B cell (primary cell): ENCODE data around the gene RCOR3. TPM values are rescaled to one million over a fixed set of nuclear protein-coding genes. Genes with fewer than 3 reads are reported as not detected.

Source experiments
- ATAC-seq: fragments of 200-7000 bp; cut with Tn5 transposase; one replicate; pipeline ENCODE4 v1.10.0; 2021; ENCODE audit warnings: low read depth, mild to moderate bottlenecking, moderate number of reproducible peaks, moderate library complexity
- CTCF ChIA-PET: fragments of 350-600 bp; sonication (Branson Sonifier 250); formaldehyde crosslinking; loops from one replicate; lab custom pipeline; 2021; ENCODE audit warnings: antibody characterized with exemption, inconsistent platforms; lab: Charles Lee
- POLR2A ChIA-PET: fragments of 350-600 bp; sonication (Branson Sonifier 250); formaldehyde crosslinking; loops from one replicate; lab custom pipeline; 2021; ENCODE audit warnings: antibody characterized with exemption; lab: Charles Lee
- DNase-seq: peaks from one replicate; pipeline ENCODE4 v3.0.0; 2013
- H2AFZ ChIP-seq: 2 replicates; pipeline ENCODE4 v1.6.1; 2012; ENCODE audit warnings: mild to moderate bottlenecking, low read depth, low read length; ENCODE audit not compliant: insufficient read depth, poor library complexity, severe bottlenecking
- H3K27ac ChIP-seq, 2 donors: 1 replicate in 1 of 2; 2 replicates in 1 of 2; pipeline ENCODE4 v1.5.1; 2012 to 2013; ENCODE audit warnings: low read length in 2 of 2, mild to moderate bottlenecking in 2 of 2, moderate library complexity in 1 of 2
- H3K27me3 ChIP-seq, 4 experiments: fragments of 200-600 bp in 1 of 4; sonication (generic) in 1 of 4; replicated peaks in 1 of 4; 1 replicate in 2 of 4; 2 replicates in 2 of 4; pipeline versions ENCODE4 v1.6.1 to v1.7.0; 2013 to 2016; ENCODE audit warnings: low read length in 3 of 4, mild to moderate bottlenecking in 2 of 4, mixed read lengths in 1 of 4, moderate library complexity in 1 of 4; ENCODE audit not compliant: insufficient read depth in 4 of 4, control insufficient read depth in 3 of 4; ENCODE audit errors: control extremely low read depth in 1 of 4
- H3K36me3 ChIP-seq, 2 experiments: replicated peaks in 1 of 2; 1 replicate in 1 of 2; 2 replicates in 1 of 2; pipeline versions ENCODE4 v1.6.1 to v1.7.1; 2013; ENCODE audit warnings: low read length in 1 of 2; ENCODE audit not compliant: insufficient read depth in 2 of 2, control insufficient read depth in 1 of 2; ENCODE audit errors: control extremely low read depth in 1 of 2, extremely low read depth in 1 of 2
- H3K4me1 ChIP-seq, 2 donors: fragments of 200-600 bp in 1 of 2; sonication (generic) in 1 of 2; 1 replicate in 1 of 2; 2 replicates in 1 of 2; pipeline versions ENCODE4 v1.5.1 to v1.6.1; 2013 to 2017; ENCODE audit warnings: low read length in 2 of 2; ENCODE audit not compliant: control insufficient read depth in 2 of 2, insufficient read depth in 2 of 2
- H3K4me2 ChIP-seq: replicated peaks from 2 replicates; pipeline ENCODE3; 2012; ENCODE audit warnings: mild to moderate bottlenecking, low read depth, low read length; ENCODE audit not compliant: poor library complexity, severe bottlenecking
- H3K4me3 ChIP-seq, 5 experiments: fragments of 200-600 bp in 1 of 5; sonication (generic) in 1 of 5; 1 replicate in 3 of 5; 2 replicates in 2 of 5; pipeline versions ENCODE4 v1.5.1 to v1.7.0; 2011 to 2016; ENCODE audit warnings: low read length in 4 of 5, mild to moderate bottlenecking in 4 of 5, low read depth in 2 of 5, control low read depth in 1 of 5, moderate library complexity in 1 of 5; ENCODE audit not compliant: insufficient read depth in 1 of 5; ENCODE audit errors: control extremely low read depth in 1 of 5, extremely low read depth in 1 of 5
- H3K79me2 ChIP-seq: fragments of 200-600 bp; sonication (generic); one replicate; pipeline ENCODE4 v1.6.0; 2016; ENCODE audit warnings: low read length; ENCODE audit not compliant: control insufficient read depth, insufficient read depth
- H3K9ac ChIP-seq: fragments of 200-600 bp; sonication (generic); 2 replicates; pipeline ENCODE4 v1.6.1; 2017; ENCODE audit warnings: mild to moderate bottlenecking, low read length, moderate library complexity
- H3K9me3 ChIP-seq, 3 donors: one replicate each; pipeline versions ENCODE4 v1.6.1 to v1.7.1; 2013; ENCODE audit warnings: low read length in 2 of 3; ENCODE audit not compliant: control insufficient read depth in 2 of 3, insufficient read depth in 1 of 3; ENCODE audit errors: control extremely low read depth in 1 of 3
- H4K20me1 ChIP-seq: 2 replicates; pipeline ENCODE4 v1.6.0; 2012; ENCODE audit warnings: mild to moderate bottlenecking, low read length; ENCODE audit not compliant: insufficient read depth, control insufficient read depth, poor library complexity, severe bottlenecking
- H3K27ac Mint-ChIP-seq: one replicate; pipeline ENCODE4 v1.8.0; 2021; ENCODE audit warnings: mixed read lengths
- H3K27me3 Mint-ChIP-seq: one replicate; pipeline ENCODE4 v1.8.0; 2021; ENCODE audit warnings: mixed read lengths
- H3K4me1 Mint-ChIP-seq: one replicate; pipeline ENCODE4 v1.8.0; 2021; ENCODE audit warnings: mixed read lengths
- H3K4me3 Mint-ChIP-seq: one replicate; pipeline ENCODE4 v1.8.0; 2021; ENCODE audit warnings: mixed read lengths
- H3K9me3 Mint-ChIP-seq: one replicate; pipeline ENCODE4 v1.8.0; 2022; ENCODE audit warnings: mixed read lengths; ENCODE audit not compliant: insufficient read depth
- CTCF ChIP-seq: fragments of 200-600 bp; IDR thresholded peaks from one replicate; pipeline ENCODE4 v1.8.0; 2022; ENCODE audit warnings: antibody characterized with exemption, mild to moderate bottlenecking
- EZH2 ChIP-seq: IDR thresholded peaks from 2 replicates; pipeline ENCODE4 v1.6.1; 2012; ENCODE audit warnings: borderline replicate concordance, low read depth, mild to moderate bottlenecking, moderate library complexity, low read length; ENCODE audit not compliant: insufficient read depth, poor library complexity, severe bottlenecking
- WGBS: methylation state at CpG from one replicate; pipeline ENCODE4 v1.1.5; 2013; ENCODE audit warnings: missing lambda C conversion rate; ENCODE audit not compliant: insufficient coverage; 5-methylcytosine and 5-hydroxymethylcytosine counted together
- intact Hi-C: fragments of 100-400 bp; cut with micrococcal nuclease; formaldehyde crosslinking; loops from one replicate; pipeline ENCODE4 v1.10.0; 2022
- polyA plus RNA-seq: library from polyadenylated mRNA; depleted of rRNA; stranded (reverse); fragments of >200 nt; gene quantifications from 2 replicates; pipeline ENCODE4 v1.2.3, GENCODE V29; 2012
- total RNA-seq, 2 donors: library from RNA; stranded (reverse); fragments of 120-200 nt in 1 of 2; gene quantifications; 1 replicate in 1 of 2; 2 replicates in 1 of 2; pipeline versions ENCODE4 v1.2.3 to v1.2.4, GENCODE V29; 2013 to 2022

The RCOR3 gene
- total and polyA plus RNA-seq, 2 donors (not counting 1 experiment from before 2014, with no cell fraction given), result 42.7 to 120 TPM

- ATAC-seq (no peak), DNase-seq (no peak)
- H3K4me1 ChIP-seq, result peaks cover 27 to 28% of the 10 kb centered on the region in 2 donors
- 71% methylated on average over 3 of the region's 5 CpGs for WGBS
- intact Hi-C loops, result no loop called here
- ChIA-PET POLR2A (no interaction called here), CTCF (interaction anchor here (1.5 to 6.0 kb wide), 4 partner anchors 21 to 34 kb away, joined by 5 to 88 read pairs (median 14); no protein-coding TSS in a partner anchor)
- H3K9me3 Mint-ChIP-seq, result no peaks in the 10 kb centered on the region
- no peaks in the 10 kb centered on the region for H3K27me3 ChIP-seq
- H2AFZ ChIP-seq, result no peak overlapping the region
- H3K27ac Mint-ChIP-seq, result no peak overlapping the region
- H3K4me1 Mint-ChIP-seq, result peaks cover 36% of the 10 kb centered on the region
- H3K4me3 ChIP-seq, result no peak overlapping the region
- no peak overlapping the region for H3K4me2 ChIP-seq
- H3K9ac ChIP-seq, result no peak overlapping the region
- peaks cover 0 to 5% (median 0%) of the 10 kb centered on the region in 3 donors for H3K9me3 ChIP-seq
- H4K20me1 ChIP-seq, result peaks cover 64% of the 10 kb centered on the region
- H3K4me3 Mint-ChIP-seq, result no peak overlapping the region
- no peaks in the 10 kb centered on the region for H3K27me3 Mint-ChIP-seq
- peaks cover 49% of the 10 kb centered on the region for H3K79me2 ChIP-seq
- H3K36me3 ChIP-seq, result peaks cover 13 to 69% of the 10 kb centered on the region in 2 experiments
- H3K27ac ChIP-seq, result peak overlapping the region in 1 of 2 donors; percentile 35
- TF ChIP-seq EZH2 (no peak), CTCF (no peak)
Observed at GRCh38 chr1:211356723-211357407, 97.7 kb downstream of the RCOR3 start.

- Histone ChIP-seq H3K36me3 (peaks cover 13 to 79% of the 10 kb centered on the region in 2 experiments), H4K20me1 (peaks cover 47% of the 10 kb centered on the region), H3K9me3 (no peaks in the 10 kb centered on the region), H3K9ac (no peak overlapping the region), H3K4me3 (no peak overlapping the region), H3K4me1 (peaks cover 8 to 9% of the 10 kb centered on the region in 2 donors), H3K27me3 (no peaks in the 10 kb centered on the region), H3K79me2 (peaks cover 30% of the 10 kb centered on the region), H3K27ac (no peak overlapping the region), H2AFZ (no peak overlapping the region), H3K4me2 (no peak overlapping the region)
- TF ChIP-seq CTCF, result no peak
- no peak for TF ChIP-seq EZH2
- CTCF ChIA-PET, result interaction anchor here (0.7 to 6.0 kb wide), 3 partner anchors 26 to 43 kb away, joined by 3 to 88 read pairs (median 4); no protein-coding TSS in a partner anchor
- Mint-ChIP-seq H3K27me3 (no peaks in the 10 kb centered on the region), H3K27ac (no peak overlapping the region), H3K4me1 (peaks cover 18% of the 10 kb centered on the region), H3K4me3 (no peak overlapping the region), H3K9me3 (no peaks in the 10 kb centered on the region)
- POLR2A ChIA-PET, result interaction anchor here (0.7 kb wide), 1 partner anchor 35 kb away, joined by 3 read pairs; no protein-coding TSS in a partner anchor
- intact Hi-C loops, result no loop called here
- 100% methylated on average over 1 of the region's 1 CpG for WGBS
- ATAC-seq, result no peak
- no peak for DNase-seq
Observed at GRCh38 chr1:211358685-211359084, 99.5 kb downstream of the RCOR3 start.
